HCT116 (cell line): ENCODE measurements around the gene HSPG2. TPM values are rescaled to one million over a fixed set of nuclear protein-coding genes. Genes with fewer than 3 reads are reported as not detected.

ENCODE experiments used
- ATAC-seq: fragments of 200-7000 bp; cut with Tn5 transposase; 2 replicates; pipeline ENCODE4 v1.9.1; 2020; ENCODE audit warnings: mild to moderate bottlenecking, moderate library complexity
- BruUV-seq: library from RNA; stranded (reverse); fragments of 400-500 nt; replicated peaks from 2 replicates; lab custom pipeline; 2021; lab: Mats Ljungman, UMichigan
- CTCF ChIA-PET: fragments of 300-600 bp; sonication (Branson Sonifier 250); formaldehyde crosslinking; loops from one replicate; lab custom pipeline; 2021; ENCODE audit warnings: antibody characterized with exemption; lab: Charles Lee
- POLR2A ChIA-PET: fragments of 300-600, 350-600 bp; sonication (Branson Sonifier 250); formaldehyde crosslinking; loops from one replicate; lab custom pipeline; 2021; ENCODE audit warnings: antibody characterized with exemption; lab: Charles Lee
- RAD21 ChIA-PET, 2 experiments: fragments of 300-600 bp; sonication (Branson Sonifier 250); formaldehyde crosslinking; loops; one replicate each; lab custom pipeline; 2023; ENCODE audit warnings: low total read pairs in 2 of 2; ENCODE audit not compliant: uncharacterized antibody in 2 of 2, unreplicated experiment in 2 of 2, low non-redundant PET in 1 of 2; lab: Charles Lee
- DNase-seq: peaks from one replicate; pipeline ENCODE4 v3.0.0-alpha.2; 2010; ENCODE audit warnings: low read depth, low spot score
- H2AFZ ChIP-seq: fragments of 200-600 bp; shearing (Covaris generic), sonication (generic); 2 replicates; pipeline ENCODE4 v1.6.1; 2017; ENCODE audit warnings: low read depth, mixed run types, mixed read lengths, antibody characterized with exemption, low read length; ENCODE audit not compliant: poor library complexity, severe bottlenecking
- H3K27ac ChIP-seq: 2 replicates; pipeline ENCODE4 v1.5.1; 2012; ENCODE audit warnings: low read depth, low read length
- H3K27me3 ChIP-seq: fragments of 200-600 bp; sonication (generic); 2 replicates; pipeline ENCODE4 v1.6.1; 2016; ENCODE audit warnings: mixed run types, low read length, mixed read lengths; ENCODE audit not compliant: insufficient read depth
- H3K36me3 ChIP-seq, 2 experiments: fragments of 200-500 bp in 1 of 2; fragments of 200-600 bp in 1 of 2; sonication (Bioruptor generic) in 1 of 2; sonication (generic) in 1 of 2; 2 replicates each; pipeline versions ENCODE4 v1.5.1 to v1.6.1; 2014 to 2016; ENCODE audit warnings: low read length in 2 of 2, inconsistent platforms in 1 of 2, mixed read lengths in 1 of 2, mixed run types in 1 of 2; ENCODE audit not compliant: insufficient read depth in 2 of 2, control insufficient read depth in 1 of 2
- H3K4me1 ChIP-seq, 2 experiments: fragments of 200-600 bp in 1 of 2; sonication (generic) in 1 of 2; 2 replicates each; pipeline versions ENCODE4 v1.5.1 to v1.6.1; 2012 to 2017; ENCODE audit warnings: low read length in 2 of 2, inconsistent platforms in 1 of 2, mild to moderate bottlenecking in 1 of 2, mixed read lengths in 1 of 2, mixed run types in 1 of 2, moderate library complexity in 1 of 2; ENCODE audit not compliant: insufficient read depth in 2 of 2, control insufficient read depth in 1 of 2
- H3K4me2 ChIP-seq: fragments of 200-600 bp; sonication (generic); 2 replicates; pipeline ENCODE4 v1.6.1; 2017; ENCODE audit warnings: mixed run types, low read length, mixed read lengths
- H3K4me3 ChIP-seq, 2 experiments: fragments of 200-600 bp in 1 of 2; sonication (generic) in 1 of 2; replicated peaks in 1 of 2; 2 replicates each; pipeline ENCODE4 v1.5.1; 2011 to 2016; ENCODE audit warnings: low read length in 2 of 2, control low read depth in 1 of 2, low read depth in 1 of 2, mild to moderate bottlenecking in 1 of 2, mixed read lengths in 1 of 2, mixed run types in 1 of 2
- H3K79me2 ChIP-seq: fragments of 200-600 bp; sonication (generic); 2 replicates; pipeline ENCODE4 v1.6.1; 2017; ENCODE audit warnings: mild to moderate bottlenecking, mixed run types, low read length, moderate library complexity, mixed read lengths; ENCODE audit not compliant: insufficient read depth
- H3K9ac ChIP-seq: fragments of 200-600 bp; sonication (generic); 2 replicates; pipeline ENCODE4 v1.6.1; 2016; ENCODE audit warnings: low read length, mixed read lengths
- H3K9me2 ChIP-seq: fragments of 200-600 bp; sonication (generic), shearing (Covaris generic); 2 replicates; pipeline ENCODE4 v1.6.1; 2017; ENCODE audit warnings: mixed run types, mild to moderate bottlenecking, moderate library complexity; ENCODE audit not compliant: insufficient read depth
- H3K9me3 ChIP-seq, 2 experiments: fragments of 200-500 bp in 1 of 2; fragments of 200-600 bp in 1 of 2; sonication (Bioruptor generic) in 1 of 2; sonication (generic) in 1 of 2; 2 replicates each; pipeline ENCODE4 v1.6.1; 2014 to 2017; ENCODE audit warnings: low read length in 2 of 2, mixed read lengths in 2 of 2, inconsistent platforms in 1 of 2, low read depth in 1 of 2, mild to moderate bottlenecking in 1 of 2, mixed run types in 1 of 2, moderate library complexity in 1 of 2; ENCODE audit not compliant: control insufficient read depth in 1 of 2, insufficient read depth in 1 of 2
- H4K20me1 ChIP-seq: fragments of 200-600 bp; sonication (generic), shearing (Covaris generic); 2 replicates; pipeline ENCODE4 v1.6.1; 2017; ENCODE audit warnings: mixed run types, mild to moderate bottlenecking, moderate library complexity; ENCODE audit not compliant: insufficient read depth
- EGR1 ChIP-seq: IDR thresholded peaks from 2 replicates; pipeline ENCODE4 v1.6.1; 2012; ENCODE audit warnings: low read depth
- EZH2 ChIP-seq: fragments of 200-600 bp; sonication (generic); IDR thresholded peaks from 2 replicates; pipeline ENCODE4 v1.6.1; 2017; ENCODE audit warnings: antibody characterized with exemption, mixed run types
- FOSL1 ChIP-seq: IDR thresholded peaks from 2 replicates; pipeline ENCODE4 v1.6.1; 2012; ENCODE audit warnings: low read depth
- JUND ChIP-seq: IDR thresholded peaks from 2 replicates; pipeline ENCODE4 v1.6.1; 2012
- POLR2AphosphoS5 ChIP-seq: IDR thresholded peaks from 2 replicates; pipeline ENCODE4 v1.6.1; 2011; ENCODE audit warnings: mild to moderate bottlenecking, low read depth, low read length, moderate library complexity
- TCF7L2 ChIP-seq: IDR thresholded peaks from 2 replicates; pipeline ENCODE4 v1.7.0; 2011; ENCODE audit warnings: borderline replicate concordance, inconsistent platforms; ENCODE audit not compliant: insufficient read depth, insufficient read length; ENCODE audit errors: extremely low read depth
- intact Hi-C: fragments of 100-400 bp; cut with micrococcal nuclease; formaldehyde crosslinking; loops from 2 replicates; pipeline ENCODE4 v1.10.0; 2022
- total RNA-seq: library from RNA; stranded (reverse); gene quantifications from one replicate; pipeline ENCODE4 v1.2.1, GENCODE V29; 2021; ENCODE audit not compliant: unreplicated experiment
- TF ChIP-seq, protein P1 (sequence below): IDR thresholded peaks from 2 replicates; pipeline ENCODE4 v1.6.1; 2011; ENCODE audit warnings: mild to moderate bottlenecking, low read length, moderate library complexity; ENCODE audit not compliant: insufficient replicate concordance; ENCODE audit errors: extremely low read depth
- TF ChIP-seq, protein P2 (sequence below): IDR thresholded peaks from 2 replicates; pipeline ENCODE4 v1.6.1; 2012; ENCODE audit warnings: low read depth

The HSPG2 gene
- total RNA-seq, 1 experiment from 2014 or later: 55.7 TPM

GRCh38 chr1:21836010-21836409, 101.1 kb downstream of the HSPG2 start (continued):
- TF ChIP-seq, protein P1, sequence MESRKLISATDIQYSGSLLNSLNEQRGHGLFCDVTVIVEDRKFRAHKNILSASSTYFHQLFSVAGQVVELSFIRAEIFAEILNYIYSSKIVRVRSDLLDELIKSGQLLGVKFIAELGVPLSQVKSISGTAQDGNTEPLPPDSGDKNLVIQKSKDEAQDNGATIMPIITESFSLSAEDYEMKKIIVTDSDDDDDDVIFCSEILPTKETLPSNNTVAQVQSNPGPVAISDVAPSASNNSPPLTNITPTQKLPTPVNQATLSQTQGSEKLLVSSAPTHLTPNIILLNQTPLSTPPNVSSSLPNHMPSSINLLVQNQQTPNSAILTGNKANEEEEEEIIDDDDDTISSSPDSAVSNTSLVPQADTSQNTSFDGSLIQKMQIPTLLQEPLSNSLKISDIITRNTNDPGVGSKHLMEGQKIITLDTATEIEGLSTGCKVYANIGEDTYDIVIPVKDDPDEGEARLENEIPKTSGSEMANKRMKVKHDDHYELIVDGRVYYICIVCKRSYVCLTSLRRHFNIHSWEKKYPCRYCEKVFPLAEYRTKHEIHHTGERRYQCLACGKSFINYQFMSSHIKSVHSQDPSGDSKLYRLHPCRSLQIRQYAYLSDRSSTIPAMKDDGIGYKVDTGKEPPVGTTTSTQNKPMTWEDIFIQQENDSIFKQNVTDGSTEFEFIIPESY: no peak
- TF ChIP-seq, protein P2, sequence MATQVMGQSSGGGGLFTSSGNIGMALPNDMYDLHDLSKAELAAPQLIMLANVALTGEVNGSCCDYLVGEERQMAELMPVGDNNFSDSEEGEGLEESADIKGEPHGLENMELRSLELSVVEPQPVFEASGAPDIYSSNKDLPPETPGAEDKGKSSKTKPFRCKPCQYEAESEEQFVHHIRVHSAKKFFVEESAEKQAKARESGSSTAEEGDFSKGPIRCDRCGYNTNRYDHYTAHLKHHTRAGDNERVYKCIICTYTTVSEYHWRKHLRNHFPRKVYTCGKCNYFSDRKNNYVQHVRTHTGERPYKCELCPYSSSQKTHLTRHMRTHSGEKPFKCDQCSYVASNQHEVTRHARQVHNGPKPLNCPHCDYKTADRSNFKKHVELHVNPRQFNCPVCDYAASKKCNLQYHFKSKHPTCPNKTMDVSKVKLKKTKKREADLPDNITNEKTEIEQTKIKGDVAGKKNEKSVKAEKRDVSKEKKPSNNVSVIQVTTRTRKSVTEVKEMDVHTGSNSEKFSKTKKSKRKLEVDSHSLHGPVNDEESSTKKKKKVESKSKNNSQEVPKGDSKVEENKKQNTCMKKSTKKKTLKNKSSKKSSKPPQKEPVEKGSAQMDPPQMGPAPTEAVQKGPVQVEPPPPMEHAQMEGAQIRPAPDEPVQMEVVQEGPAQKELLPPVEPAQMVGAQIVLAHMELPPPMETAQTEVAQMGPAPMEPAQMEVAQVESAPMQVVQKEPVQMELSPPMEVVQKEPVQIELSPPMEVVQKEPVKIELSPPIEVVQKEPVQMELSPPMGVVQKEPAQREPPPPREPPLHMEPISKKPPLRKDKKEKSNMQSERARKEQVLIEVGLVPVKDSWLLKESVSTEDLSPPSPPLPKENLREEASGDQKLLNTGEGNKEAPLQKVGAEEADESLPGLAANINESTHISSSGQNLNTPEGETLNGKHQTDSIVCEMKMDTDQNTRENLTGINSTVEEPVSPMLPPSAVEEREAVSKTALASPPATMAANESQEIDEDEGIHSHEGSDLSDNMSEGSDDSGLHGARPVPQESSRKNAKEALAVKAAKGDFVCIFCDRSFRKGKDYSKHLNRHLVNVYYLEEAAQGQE: no peak

- Histone ChIP-seq H3K4me3 (no peak overlapping the region), H3K27me3 (no peaks in the 10 kb centered on the region), H3K79me2 (no peaks in the 10 kb centered on the region), H3K9me2 (no peaks in the 10 kb centered on the region), H3K4me2 (no peak overlapping the region), H2AFZ (no peak overlapping the region), H3K27ac (no peak overlapping the region), H3K9ac (no peak overlapping the region), H3K9me3 (peaks cover 0 to 5% of the 10 kb centered on the region in 2 experiments; a peak in 1 of 4 replicates), H3K36me3 (peaks cover 0 to 8% of the 10 kb centered on the region in 2 experiments; a peak in 3 of 4 replicates), H4K20me1 (no peaks in the 10 kb centered on the region), H3K4me1 (no peaks in the 10 kb centered on the region)
- intact Hi-C loops: no loop called here
- DNase-seq: no peak
- ATAC-seq: no peak
- ChIA-PET CTCF (no interaction called here), POLR2A (no interaction called here), RAD21 (no interaction called here)
- BruUV-seq: no TSS peak
- no peak for TF ChIP-seq EGR1
- TF ChIP-seq, protein P1: no peak
- TF ChIP-seq JUND: no peak
- TF ChIP-seq TCF7L2: no peak
- TF ChIP-seq EZH2: no peak
- no peak for TF ChIP-seq FOSL1
- TF ChIP-seq, protein P2: no peak
- no peak for TF ChIP-seq POLR2AphosphoS5
These were observed 102.4 kb downstream of the HSPG2 start for GRCh38 chr1:21834666-21835065.
